ENCODE data around the gene SYNJ2.
A peak's percentile ranks its signal among the peaks of the same experiment; 100 is the strongest.
"Not testable (repeated sequence)": the region's sequence is repeated elsewhere in the genome, so short reads cannot be mapped to it uniquely, and the experiment has no call there.

Gene SYNJ2, protein sequence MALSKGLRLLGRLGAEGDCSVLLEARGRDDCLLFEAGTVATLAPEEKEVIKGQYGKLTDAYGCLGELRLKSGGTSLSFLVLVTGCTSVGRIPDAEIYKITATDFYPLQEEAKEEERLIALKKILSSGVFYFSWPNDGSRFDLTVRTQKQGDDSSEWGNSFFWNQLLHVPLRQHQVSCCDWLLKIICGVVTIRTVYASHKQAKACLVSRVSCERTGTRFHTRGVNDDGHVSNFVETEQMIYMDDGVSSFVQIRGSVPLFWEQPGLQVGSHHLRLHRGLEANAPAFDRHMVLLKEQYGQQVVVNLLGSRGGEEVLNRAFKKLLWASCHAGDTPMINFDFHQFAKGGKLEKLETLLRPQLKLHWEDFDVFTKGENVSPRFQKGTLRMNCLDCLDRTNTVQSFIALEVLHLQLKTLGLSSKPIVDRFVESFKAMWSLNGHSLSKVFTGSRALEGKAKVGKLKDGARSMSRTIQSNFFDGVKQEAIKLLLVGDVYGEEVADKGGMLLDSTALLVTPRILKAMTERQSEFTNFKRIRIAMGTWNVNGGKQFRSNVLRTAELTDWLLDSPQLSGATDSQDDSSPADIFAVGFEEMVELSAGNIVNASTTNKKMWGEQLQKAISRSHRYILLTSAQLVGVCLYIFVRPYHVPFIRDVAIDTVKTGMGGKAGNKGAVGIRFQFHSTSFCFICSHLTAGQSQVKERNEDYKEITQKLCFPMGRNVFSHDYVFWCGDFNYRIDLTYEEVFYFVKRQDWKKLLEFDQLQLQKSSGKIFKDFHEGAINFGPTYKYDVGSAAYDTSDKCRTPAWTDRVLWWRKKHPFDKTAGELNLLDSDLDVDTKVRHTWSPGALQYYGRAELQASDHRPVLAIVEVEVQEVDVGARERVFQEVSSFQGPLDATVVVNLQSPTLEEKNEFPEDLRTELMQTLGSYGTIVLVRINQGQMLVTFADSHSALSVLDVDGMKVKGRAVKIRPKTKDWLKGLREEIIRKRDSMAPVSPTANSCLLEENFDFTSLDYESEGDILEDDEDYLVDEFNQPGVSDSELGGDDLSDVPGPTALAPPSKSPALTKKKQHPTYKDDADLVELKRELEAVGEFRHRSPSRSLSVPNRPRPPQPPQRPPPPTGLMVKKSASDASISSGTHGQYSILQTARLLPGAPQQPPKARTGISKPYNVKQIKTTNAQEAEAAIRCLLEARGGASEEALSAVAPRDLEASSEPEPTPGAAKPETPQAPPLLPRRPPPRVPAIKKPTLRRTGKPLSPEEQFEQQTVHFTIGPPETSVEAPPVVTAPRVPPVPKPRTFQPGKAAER (N-terminal part only)

DNA sequence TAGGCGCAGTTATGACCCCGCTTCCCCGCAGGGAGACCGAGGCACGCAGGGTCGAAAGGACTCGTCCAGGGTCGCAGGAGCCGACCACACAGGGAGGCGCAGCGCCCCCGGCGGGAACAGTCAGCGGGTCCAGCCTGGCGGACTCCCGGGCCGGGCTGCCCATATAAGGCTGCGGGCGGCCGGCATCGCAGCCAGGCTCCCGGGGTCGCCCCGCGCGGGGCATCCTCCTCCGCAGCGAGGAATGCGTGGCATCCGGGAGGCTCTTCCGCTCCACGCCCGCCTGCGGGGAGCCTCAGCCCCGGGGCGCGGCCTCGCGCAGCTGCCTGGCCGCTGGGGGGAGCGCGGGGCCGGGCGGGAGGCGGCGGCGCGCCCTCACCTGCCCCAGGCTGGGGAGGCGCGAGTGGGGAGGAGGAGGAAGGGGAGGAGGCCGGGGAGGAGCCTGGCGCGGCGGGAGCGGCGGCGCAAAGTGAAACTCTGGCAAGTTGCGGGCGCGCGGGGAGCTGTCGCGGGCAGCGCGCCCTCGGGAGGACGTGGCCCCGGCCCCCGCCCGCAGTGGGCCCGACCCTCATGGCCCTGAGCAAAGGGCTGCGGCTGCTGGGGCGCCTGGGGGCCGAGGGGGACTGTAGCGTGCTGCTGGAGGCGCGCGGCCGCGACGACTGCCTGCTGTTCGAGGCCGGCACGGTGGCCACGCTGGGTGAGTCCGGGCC is at the start of gene SYNJ2:
Gene SYNJ2 (plus strand): TSS at position 469 of the 707 bp plus-strand sequence. CDS start 99 bp downstream, at position 568.
- peak; percentile 88 for DNase-seq (ENCODE audit: low spot score)

DNA sequence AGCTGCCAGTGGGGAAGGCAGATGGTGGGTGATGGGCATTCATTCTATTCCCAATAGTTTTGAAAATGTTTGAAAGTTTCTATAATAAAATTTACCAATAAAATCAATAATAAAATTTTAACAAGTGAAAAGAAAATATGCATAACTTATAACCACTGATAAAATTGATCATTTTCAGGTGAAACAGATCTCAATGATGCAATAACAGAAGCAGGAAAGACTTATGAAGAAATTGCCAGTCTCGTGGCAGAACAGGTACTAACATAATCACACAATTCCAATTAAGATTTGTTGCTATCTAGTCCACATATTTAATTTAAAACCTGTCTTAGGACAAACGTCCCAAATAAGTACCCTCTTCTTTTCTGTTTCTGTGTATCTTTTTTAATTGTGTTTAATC is 45.9 kb upstream of the SYNJ2 start:
- no peak for DNase-seq (ENCODE audit: low spot score)

DNA sequence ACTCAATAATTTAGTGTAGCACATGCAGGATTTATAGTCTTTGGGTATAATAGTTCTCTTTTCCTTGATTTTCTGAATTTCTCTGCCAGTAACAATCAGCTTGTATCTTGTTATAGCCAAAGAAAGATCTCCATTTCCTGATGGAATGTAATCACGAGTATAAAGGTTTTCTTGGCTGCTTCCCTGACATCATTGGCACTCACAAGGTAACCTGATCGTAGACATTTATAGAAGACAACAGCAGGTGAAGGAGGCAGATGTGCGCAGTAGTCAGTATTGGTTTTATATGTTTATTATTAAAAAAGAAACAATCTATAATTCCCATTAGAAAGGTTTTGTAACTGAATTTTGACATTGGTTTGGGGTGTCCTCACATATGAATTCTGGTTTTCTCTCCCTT is 44.3 kb upstream of the SYNJ2 start:
- DNase-seq (ENCODE audit: low spot score) = no peak

DNA sequence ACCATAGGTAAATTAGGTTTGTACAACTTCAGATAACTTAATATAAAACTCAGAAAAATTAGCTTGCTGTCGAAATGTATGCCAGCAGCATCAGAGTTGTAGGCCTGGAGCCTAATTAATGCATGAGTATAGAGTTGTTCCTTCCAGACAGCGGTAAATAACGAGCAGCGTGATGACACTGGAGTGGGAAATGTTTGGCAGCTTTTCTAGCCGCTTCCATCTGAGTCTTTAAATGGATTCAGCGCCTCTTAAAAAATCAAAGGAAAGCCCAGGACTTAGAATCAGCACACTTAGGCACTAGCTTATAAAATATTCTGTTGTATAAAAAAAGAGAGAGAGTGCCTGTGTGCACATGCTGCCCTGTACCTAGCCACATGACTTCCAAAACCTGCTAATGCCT is 43.7 kb upstream of the SYNJ2 start:
- no peak for DNase-seq (ENCODE audit: low spot score)

DNA sequence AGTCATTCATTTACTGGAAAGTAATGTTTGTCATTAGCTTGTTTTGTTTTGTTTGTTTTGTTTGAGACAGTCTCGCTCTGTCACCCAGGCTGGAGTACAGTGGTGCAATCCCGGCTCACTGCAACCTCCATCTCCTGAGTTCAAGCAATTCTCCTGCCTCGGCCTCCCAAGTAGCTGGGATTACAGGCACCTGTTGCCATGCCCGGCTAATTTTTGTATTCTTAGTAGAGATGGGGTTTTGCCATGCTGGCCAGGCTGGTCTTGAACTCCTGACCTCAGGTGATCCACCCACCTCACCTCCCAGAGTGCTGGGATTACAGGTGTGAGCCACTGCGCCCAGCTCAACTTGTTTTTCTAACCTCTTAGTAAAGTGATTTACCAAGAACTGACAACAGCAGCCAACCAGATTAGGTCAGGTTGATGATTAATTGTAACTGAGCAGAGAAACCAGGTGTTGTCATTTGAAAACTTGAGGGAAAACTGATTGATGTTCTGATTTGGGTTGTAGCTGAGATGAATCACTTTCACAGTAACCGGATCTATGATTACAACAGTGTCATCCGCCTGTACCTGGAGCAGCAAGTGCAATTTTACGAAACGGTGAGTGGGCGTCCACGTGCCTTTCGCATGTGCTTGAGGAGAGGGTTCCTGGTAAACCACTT is 41.2 kb upstream of the SYNJ2 start:
- peak; percentile 81 for DNase-seq (ENCODE audit: low spot score)

DNA sequence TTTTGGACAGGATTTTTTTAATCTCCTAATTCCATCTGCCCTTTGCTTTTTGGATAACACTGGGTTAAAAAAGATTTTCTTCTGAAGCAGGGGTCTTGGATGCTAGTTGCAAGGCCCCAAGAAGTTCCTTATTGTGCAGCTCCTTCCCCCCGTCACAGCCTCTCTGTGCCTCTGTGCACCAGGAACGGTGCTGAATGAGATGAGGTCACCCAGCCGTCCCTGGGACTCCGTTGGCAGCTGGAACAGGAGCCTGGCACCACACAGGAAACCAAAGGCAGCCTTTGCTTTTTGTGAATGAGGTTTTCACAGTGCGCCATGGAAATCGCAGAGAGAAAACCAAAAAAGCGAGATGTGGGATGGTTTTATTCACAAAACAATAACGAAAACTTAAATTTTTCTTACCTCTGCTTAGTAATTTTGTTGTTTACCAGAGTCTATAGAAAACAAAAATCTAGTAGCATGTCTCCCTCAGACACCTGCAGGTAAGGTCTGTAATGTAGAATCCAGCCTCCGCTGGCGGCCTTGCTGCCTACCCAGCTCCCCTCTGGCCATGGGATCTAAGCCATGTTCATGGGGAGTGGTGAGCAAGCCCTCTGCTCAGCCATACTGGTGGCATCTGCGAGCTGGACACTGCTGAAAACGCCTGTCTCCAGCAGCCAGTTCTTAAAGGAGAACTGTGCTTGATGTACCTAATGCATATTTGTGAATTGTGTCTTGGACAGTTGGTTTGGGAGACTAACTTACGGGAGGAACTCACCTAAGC is 40.4 kb upstream of the SYNJ2 start:
- no peak for DNase-seq (ENCODE audit: low spot score)

DNA sequence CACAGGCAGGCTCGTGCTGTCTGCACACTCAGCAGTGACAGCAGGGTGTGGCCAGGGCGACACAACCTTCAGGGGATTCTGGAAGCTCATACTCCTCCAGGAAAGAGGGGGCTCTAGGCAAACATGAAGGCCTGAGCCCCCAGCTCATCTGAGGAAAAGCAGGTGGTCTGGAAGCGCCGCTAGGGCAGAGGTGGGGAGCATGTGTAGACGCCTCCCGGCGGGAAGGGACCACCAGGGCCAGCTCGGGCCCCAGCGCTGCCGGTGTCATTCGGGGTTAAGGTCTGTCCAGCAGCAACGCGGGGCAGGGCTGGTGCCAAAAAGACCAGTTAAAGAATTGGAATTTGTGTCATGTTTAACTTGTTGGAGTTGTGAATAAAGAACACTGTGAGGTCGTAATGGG is 39.3 kb upstream of the SYNJ2 start:
- no peak for DNase-seq (ENCODE audit: low spot score)

DNA sequence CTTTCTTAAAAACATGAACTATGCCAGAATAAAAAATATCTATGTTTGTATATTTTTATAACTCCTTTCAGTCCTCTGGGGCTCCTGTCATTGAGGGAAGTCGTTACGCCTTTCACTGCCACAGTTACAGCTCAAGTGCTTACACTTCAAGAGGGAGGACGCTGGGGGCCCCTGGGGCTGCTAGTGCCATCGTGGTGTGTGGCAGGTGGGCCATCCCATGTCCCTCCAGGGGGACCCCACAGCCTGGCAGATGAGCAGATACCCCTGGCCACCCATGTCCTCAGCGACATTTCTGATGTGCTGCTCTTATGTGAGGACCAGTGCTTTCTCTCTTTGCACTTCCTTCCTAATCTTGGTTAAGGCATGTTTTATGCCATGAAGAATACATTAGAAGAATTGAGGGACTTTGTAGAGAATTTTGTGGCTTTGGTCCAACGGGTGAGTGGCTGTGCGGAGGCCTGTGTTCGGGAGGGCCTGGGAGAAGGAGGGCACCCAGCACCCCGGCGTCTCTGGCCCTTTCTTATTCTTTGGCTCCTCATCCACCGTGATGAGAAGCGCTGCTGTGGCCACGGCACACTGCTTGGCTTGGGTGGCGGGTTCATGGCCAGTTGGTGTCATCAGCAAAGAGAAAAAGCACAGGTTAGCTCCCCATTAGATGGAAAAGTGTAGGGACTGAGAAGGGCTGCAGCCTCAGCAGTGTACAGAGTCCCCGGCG is 38.3 kb upstream of the SYNJ2 start:
- no peak for DNase-seq (ENCODE audit: low spot score)

DNA sequence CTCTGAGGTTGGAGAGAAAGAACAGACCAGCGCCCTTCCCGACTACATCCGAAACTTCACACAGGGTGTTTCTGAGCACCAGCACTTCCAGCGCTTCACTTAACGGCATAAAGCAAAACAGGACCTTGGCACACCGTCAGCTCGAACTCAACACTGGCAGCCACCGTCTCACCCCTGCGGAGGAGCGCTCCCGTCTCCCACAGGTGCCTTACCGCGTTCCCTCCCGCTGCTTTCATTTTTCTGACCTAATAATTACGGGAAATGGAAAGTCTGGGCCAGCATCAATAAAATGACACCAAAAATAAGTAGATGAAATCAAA is 37.7 kb upstream of the SYNJ2 start:
- DNase-seq (ENCODE audit: low spot score) = no peak

DNA sequence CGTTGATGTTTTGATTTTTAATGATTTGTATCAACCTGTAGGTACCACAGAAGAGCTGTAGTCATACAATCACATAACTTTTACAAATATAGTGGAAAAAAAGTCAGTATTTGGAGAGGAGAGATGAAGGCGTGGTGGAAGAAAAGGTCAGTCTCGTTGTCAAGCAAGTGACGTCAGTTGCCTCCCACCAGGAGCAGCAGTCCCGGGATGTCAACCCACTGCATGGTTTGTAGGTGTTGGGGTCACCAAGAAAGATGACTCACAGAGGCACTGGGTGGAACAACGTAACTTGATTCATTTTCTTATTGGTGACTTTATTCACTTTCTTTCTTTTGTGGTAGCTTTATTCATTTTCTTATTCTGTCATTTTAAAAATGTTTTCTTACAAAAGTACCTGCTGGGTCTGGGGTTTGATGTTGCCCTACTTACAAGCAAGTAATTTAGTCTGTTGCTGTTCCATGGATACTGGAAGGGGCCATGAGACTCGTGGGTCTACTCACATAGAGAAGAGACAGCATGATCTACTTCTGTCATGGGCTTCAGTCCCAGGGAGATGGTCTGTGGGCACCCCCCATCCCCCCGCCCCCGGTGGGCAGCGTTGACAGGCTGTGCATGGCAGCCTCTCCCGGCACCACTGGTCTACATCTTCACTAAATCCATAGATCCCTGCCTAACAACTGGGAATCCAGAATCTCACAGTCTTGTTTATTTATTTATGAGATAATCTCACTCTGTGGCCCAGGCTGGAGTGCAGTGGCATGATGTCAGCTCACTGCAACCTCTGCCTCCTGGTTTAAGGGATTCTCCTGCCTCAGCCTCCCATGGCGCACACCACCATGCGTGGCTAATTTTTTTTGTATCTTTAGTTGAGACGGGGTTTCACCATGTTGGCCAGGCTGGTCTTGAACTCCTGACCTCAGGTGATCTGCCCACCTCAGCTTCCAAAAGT is 36.4 kb upstream of the SYNJ2 start:
- DNase-seq (ENCODE audit: low spot score) = no peak

DNA sequence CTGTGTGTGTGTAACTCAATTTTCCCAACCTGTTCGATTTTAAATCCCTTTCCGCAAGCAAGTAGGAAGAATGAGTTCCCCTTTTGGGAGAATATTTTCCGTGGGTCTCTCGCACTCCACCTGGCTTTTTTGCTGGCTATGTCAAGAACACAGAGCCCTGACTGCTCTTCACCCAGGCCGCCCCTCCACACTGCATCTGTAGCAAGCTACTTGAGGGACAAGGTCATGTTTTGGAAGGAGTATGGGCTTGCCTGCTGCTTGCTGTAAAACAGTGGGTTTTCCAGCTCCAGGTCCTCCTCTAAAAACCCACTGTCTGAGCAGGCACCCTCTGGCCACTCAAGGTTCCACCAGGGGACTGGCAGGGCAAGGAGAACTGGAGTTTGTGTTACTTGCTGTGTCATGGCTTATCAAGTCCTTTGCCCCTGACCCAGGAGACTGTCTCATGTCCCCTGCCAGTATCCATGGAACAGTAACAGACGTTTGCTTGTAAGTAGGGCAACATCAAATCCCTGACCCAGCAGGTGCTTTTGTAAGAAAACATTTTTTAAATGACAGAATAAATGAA is 35.5 kb upstream of the SYNJ2 start:
- no peak for DNase-seq (ENCODE audit: low spot score)

DNA sequence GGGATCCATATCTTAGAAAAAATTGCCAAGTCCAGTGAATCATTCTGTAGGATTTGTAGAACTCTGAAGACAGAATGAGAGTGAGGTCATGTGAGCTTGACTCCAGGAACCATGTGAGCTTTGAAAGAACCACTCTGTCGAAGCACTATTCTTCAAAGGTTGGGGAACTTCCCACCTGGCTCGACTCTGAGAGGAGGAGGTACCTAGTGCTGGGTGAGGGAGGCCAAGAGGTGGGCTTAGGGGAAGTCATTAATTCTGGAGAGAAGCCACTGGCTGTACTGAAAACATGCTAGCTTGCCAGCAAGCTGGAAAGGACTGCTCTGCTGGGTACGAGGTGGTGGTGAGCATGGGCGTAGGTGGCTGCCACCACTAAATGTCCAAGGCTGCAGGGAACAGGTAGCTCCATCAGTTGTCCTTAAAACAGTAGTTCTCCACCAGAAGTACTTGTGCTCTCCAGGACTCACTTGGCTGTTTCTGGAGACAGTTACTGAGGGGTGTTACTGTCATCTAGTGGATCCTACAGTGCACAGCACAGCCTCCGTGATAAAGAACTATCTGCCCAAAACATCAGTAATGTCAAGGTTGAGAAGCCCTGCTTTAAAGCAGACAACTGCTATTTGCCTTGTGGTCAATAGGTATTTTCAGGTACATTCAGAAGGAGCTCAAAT is 34.7 kb upstream of the SYNJ2 start:
- no peak for DNase-seq (ENCODE audit: low spot score)

DNA sequence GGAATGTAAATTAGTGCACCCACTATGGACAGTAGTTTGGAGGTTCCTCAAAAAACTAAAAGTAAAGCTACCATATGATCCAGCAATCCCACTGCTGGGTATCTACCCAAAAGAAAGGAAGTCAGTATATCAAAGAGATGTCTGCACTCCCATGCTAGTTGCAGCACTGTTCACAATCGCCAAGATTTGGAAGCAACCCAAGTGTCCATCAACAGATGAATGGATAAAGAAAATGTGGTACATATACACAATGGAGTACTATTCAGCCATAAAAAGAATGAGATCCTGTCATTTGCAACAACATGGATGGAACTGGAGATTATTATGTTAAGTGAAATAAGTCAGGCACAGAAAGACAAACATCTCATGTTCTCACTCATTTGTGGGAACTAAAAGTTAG is 30.8 kb upstream of the SYNJ2 start:
- DNase-seq (ENCODE audit: low spot score) = not testable (repeated sequence)

DNA sequence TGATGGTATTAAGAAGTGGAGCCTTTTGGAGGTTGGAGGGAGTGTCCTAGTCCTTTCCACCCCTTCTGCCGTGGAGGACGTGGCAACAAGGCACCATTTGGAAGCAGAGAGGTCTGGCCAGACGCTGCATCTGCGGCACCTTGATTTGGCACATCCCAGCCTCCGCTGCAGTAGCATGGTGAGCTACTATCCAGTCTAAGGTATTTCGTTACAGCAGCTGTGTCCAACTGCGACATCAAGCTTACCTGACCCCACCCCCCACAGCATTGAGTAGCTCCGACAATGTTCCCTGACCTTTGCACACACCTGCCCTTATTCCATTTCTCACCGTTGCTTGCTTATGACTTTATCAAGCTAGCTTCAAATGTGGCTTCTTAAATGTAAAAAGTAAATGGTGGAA is 29.8 kb upstream of the SYNJ2 start:
- no peak for DNase-seq (ENCODE audit: low spot score)

DNA sequence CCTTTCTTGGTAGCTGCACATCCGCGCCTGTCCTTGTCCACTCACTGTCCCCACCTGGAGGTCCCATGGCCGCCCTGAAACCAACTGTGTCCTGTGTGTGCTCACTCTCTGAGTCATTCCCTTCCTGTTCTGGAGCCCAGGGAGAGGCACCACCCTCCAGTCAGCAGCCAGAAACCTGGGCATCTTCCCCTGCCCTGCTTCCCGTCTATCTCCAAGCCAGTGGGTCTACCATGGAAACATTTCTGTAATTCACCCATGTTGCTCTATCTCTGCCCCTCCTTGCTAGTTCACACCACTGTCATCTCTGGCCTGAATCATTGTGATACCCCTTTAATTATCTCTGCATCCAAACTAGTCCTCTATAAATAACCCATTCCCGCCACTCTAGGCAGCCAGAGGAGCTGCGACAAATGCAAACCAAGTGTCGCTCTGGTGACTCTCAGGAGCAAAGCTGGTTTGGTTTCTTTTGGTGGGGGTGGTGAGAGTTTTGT is 28.8 kb upstream of the SYNJ2 start:
- peak; percentile 45 for DNase-seq (ENCODE audit: low spot score)

DNA sequence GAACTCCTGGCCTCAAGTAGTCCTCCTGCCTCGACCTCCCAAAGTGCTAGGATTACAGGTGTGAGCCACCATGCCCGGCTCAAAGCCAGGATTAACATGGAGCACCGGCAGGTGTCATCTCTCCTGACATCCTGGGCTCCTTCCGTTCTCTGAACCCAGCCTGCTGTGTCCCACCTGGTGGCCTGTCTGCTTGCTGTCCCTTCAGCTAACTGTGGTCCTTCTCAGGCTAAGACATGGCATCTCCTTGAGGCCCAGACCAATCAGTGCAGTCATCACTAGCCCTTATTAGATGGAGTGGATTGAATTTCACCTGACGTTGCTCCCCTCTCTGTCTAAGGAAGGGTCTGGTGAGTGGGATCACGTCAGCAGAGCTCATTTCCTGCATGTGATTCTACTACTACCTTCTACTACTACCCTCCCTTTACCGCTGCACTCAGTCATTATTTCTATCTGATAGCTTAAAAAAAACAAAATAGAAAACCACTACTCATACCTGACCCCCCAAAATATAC is 28.0 kb upstream of the SYNJ2 start:
- DNase-seq (ENCODE audit: low spot score) = peak; percentile 29
